ENCODE data around the gene BEAN1. TPM values are rescaled to one million over a fixed set of nuclear protein-coding genes. Genes with fewer than 3 reads are reported as not detected.

BEAN1 gene
- total RNA-seq, 1 experiment from 2014 or later, result not detected

DNA sequence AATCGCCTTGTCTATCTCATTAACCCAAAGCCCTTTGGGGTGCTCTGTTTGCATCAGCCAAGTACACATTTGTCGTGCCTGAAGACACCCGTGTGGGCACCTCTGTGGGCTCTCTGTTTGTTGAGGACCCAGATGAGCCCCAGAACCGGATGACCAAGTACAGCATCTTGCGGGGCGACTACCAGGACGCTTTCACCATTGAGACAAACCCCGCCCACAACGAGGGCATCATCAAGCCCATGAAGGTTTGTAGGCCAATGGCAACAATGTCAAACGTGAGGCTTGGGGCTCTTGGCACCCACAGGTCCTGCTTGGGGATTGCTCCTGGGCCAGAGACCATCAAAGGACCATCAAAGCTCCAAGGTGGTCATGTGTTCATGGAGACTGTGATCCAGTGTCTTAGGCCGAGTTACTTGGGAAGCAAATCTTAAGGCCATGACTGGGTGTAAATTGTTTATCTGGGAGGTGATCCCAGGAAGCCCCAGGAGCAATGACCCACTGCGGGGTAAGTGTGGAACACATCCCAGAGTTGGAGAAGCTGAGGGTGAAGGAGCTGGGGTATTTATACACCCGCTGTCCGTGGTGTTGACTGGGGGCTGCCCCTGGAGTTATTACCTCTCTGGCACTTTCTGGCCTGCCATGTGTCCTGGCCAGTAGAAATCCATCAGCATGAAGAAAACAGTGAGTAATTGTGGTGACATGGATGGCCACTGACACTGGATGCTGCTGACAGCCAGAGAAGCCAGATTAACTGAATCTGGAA lies 36.6 kb upstream of the BEAN1 start (continued):
- TF ChIP-seq, protein P1, sequence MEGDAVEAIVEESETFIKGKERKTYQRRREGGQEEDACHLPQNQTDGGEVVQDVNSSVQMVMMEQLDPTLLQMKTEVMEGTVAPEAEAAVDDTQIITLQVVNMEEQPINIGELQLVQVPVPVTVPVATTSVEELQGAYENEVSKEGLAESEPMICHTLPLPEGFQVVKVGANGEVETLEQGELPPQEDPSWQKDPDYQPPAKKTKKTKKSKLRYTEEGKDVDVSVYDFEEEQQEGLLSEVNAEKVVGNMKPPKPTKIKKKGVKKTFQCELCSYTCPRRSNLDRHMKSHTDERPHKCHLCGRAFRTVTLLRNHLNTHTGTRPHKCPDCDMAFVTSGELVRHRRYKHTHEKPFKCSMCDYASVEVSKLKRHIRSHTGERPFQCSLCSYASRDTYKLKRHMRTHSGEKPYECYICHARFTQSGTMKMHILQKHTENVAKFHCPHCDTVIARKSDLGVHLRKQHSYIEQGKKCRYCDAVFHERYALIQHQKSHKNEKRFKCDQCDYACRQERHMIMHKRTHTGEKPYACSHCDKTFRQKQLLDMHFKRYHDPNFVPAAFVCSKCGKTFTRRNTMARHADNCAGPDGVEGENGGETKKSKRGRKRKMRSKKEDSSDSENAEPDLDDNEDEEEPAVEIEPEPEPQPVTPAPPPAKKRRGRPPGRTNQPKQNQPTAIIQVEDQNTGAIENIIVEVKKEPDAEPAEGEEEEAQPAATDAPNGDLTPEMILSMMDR (IDR thresholded peaks at IDR 0.05), result no peak
- TF ChIP-seq, protein P2, sequence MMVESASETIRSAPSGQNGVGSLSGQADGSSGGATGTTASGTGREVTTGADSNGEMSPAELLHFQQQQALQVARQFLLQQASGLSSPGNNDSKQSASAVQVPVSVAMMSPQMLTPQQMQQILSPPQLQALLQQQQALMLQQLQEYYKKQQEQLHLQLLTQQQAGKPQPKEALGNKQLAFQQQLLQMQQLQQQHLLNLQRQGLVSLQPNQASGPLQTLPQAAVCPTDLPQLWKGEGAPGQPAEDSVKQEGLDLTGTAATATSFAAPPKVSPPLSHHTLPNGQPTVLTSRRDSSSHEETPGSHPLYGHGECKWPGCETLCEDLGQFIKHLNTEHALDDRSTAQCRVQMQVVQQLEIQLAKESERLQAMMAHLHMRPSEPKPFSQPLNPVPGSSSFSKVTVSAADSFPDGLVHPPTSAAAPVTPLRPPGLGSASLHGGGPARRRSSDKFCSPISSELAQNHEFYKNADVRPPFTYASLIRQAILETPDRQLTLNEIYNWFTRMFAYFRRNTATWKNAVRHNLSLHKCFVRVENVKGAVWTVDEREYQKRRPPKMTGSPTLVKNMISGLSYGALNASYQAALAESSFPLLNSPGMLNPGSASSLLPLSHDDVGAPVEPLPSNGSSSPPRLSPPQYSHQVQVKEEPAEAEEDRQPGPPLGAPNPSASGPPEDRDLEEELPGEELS (CRISPR knock-in tag; IDR thresholded peaks at IDR 0.05), result no peak
- TF ChIP-seq ERG (CRISPR knock-in tag; IDR thresholded peaks at IDR 0.05), result no peak

DNA sequence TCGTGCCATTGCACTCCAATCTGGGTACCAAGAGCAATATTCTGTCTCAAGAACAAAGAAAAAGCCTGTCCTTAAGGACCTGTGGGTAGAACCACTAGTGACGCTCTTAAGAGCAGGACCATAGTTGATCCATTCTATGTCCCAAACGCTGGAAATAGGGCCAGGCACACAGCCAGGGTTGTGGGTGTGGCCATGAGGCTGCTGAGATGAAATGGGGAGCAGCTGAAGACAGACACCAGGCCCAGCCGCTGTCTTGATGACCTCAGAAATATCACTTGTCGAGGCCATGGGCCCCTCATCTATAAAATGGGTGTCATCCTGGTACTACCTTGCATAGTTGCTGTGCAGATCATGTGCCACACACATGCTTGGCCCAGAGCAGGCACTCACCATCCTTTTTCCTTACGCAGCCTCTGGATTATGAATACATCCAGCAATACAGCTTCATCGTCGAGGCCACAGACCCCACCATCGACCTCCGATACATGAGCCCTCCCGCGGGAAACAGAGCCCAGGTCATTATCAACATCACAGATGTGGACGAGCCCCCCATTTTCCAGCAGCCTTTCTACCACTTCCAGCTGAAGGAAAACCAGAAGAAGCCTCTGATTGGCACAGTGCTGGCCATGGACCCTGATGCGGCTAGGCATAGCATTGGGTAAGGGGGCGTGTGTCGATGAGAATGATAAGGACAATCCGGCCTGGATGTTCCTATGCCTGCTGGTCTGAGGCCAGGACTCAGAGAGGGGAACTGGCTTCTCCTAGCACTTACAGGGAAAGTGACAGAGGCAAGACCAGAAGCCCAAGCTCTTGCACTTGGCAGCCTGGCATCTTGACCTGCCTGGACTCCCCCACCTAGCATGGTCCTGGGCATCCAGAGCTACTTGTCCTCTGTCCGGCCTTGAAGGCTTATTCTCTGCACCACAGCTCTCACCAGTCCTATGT lies 35.1 kb upstream of the BEAN1 start:
- no peak for ATAC-seq
- CTCF ChIA-PET, result interaction anchor here (1.3 to 1.7 kb wide), 2 partner anchors 15 to 49 kb away, joined by 3 to 5 read pairs; no protein-coding TSS in a partner anchor

GRCh38 chr16:66395806-66396555 lies 31.1 kb upstream of the BEAN1 start:
- Mint-ChIP-seq H3K4me3 (no peak overlapping the region), H3K9me3 (no peaks in the 10 kb centered on the region), H3K27ac (no peak overlapping the region), H3K36me3 (no peaks in the 10 kb centered on the region), H3K27me3 (ENCODE audit: low read depth) (no peaks in the 10 kb centered on the region), H3K4me1 (peaks cover 11% of the 10 kb centered on the region)
- CTCF ChIA-PET, result interaction anchor here (0.8 to 1.6 kb wide), 2 partner anchors 11 to 54 kb away, joined by 3 to 4 read pairs; no protein-coding TSS in a partner anchor
- POLR2A ChIA-PET, result no interaction called here
- DNase-seq (ENCODE audit: low spot score) (no peak), ATAC-seq (no peak)
- no peak for TF ChIP-seq ATF1 (CRISPR knock-in tag; IDR thresholded peaks at IDR 0.05)
- TF ChIP-seq FOXK1 (CRISPR knock-in tag; IDR thresholded peaks at IDR 0.05), result no peak
- TF ChIP-seq CREB1 (CRISPR knock-in tag; IDR thresholded peaks at IDR 0.05), result no peak
- TF ChIP-seq IRF2 (CRISPR knock-in tag; IDR thresholded peaks at IDR 0.05; ENCODE audit: borderline replicate concordance, low read depth), result no peak
- TF ChIP-seq ELF4 (CRISPR knock-in tag; IDR thresholded peaks at IDR 0.05; ENCODE audit: low read depth), result no peak
- no peak for TF ChIP-seq ATF3 (CRISPR knock-in tag; conservative IDR thresholded peaks at IDR 0.05)
- TF ChIP-seq PRDM15 (CRISPR knock-in tag; IDR thresholded peaks at IDR 0.05), result no peak
- TF ChIP-seq, protein P3, sequence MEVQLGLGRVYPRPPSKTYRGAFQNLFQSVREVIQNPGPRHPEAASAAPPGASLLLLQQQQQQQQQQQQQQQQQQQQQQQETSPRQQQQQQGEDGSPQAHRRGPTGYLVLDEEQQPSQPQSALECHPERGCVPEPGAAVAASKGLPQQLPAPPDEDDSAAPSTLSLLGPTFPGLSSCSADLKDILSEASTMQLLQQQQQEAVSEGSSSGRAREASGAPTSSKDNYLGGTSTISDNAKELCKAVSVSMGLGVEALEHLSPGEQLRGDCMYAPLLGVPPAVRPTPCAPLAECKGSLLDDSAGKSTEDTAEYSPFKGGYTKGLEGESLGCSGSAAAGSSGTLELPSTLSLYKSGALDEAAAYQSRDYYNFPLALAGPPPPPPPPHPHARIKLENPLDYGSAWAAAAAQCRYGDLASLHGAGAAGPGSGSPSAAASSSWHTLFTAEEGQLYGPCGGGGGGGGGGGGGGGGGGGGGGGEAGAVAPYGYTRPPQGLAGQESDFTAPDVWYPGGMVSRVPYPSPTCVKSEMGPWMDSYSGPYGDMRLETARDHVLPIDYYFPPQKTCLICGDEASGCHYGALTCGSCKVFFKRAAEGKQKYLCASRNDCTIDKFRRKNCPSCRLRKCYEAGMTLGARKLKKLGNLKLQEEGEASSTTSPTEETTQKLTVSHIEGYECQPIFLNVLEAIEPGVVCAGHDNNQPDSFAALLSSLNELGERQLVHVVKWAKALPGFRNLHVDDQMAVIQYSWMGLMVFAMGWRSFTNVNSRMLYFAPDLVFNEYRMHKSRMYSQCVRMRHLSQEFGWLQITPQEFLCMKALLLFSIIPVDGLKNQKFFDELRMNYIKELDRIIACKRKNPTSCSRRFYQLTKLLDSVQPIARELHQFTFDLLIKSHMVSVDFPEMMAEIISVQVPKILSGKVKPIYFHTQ (CRISPR knock-in tag; IDR thresholded peaks at IDR 0.05), result no peak

More for the DNA sequence above, 35.1 kb upstream of the BEAN1 start:
- no peaks in the 10 kb centered on the region for H3K36me3 Mint-ChIP-seq
- no peak for TF ChIP-seq NR1H2 (CRISPR knock-in tag; IDR thresholded peaks at IDR 0.05)
- no peak for TF ChIP-seq IRF2 (CRISPR knock-in tag; IDR thresholded peaks at IDR 0.05; ENCODE audit: borderline replicate concordance, low read depth)
- TF ChIP-seq RORB (CRISPR knock-in tag; IDR thresholded peaks at IDR 0.05), result no peak
- TF ChIP-seq, protein P4, sequence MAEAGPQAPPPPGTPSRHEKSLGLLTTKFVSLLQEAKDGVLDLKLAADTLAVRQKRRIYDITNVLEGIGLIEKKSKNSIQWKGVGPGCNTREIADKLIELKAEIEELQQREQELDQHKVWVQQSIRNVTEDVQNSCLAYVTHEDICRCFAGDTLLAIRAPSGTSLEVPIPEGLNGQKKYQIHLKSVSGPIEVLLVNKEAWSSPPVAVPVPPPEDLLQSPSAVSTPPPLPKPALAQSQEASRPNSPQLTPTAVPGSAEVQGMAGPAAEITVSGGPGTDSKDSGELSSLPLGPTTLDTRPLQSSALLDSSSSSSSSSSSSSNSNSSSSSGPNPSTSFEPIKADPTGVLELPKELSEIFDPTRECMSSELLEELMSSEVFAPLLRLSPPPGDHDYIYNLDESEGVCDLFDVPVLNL (CRISPR knock-in tag; IDR thresholded peaks at IDR 0.05; ENCODE audit: borderline replicate concordance, low read depth), result no peak
- TF ChIP-seq ATF1 (CRISPR knock-in tag; IDR thresholded peaks at IDR 0.05), result no peak
- no peak for TF ChIP-seq GTF2I (CRISPR knock-in tag; conservative IDR thresholded peaks at IDR 0.05)
- no peaks in the 10 kb centered on the region for H3K4me1 Mint-ChIP-seq
- POLR2A ChIA-PET, result no interaction called here
- H3K27me3 Mint-ChIP-seq (ENCODE audit: low read depth), result no peaks in the 10 kb centered on the region
- no peak overlapping the region for H3K27ac Mint-ChIP-seq
- no peaks in the 10 kb centered on the region for H3K9me3 Mint-ChIP-seq
- no peak for DNase-seq (ENCODE audit: low spot score)
- H3K4me3 Mint-ChIP-seq, result no peak overlapping the region

All from WTC11 (cell line).